Activated naive CD8-positive, alpha-beta T cell treated with anti-CD3 and anti-CD28 coated beads, Interleukin-2, amount 50 U/mL, for 16 hours (primary cell): ENCODE results near the gene HDAC4.

Experiments
- DNase-seq: peaks from one replicate; pipeline ENCODE4 v3.0.0-alpha.2; 2020; ENCODE audit warnings: low read depth, low spot score

Gene HDAC4

DNA sequence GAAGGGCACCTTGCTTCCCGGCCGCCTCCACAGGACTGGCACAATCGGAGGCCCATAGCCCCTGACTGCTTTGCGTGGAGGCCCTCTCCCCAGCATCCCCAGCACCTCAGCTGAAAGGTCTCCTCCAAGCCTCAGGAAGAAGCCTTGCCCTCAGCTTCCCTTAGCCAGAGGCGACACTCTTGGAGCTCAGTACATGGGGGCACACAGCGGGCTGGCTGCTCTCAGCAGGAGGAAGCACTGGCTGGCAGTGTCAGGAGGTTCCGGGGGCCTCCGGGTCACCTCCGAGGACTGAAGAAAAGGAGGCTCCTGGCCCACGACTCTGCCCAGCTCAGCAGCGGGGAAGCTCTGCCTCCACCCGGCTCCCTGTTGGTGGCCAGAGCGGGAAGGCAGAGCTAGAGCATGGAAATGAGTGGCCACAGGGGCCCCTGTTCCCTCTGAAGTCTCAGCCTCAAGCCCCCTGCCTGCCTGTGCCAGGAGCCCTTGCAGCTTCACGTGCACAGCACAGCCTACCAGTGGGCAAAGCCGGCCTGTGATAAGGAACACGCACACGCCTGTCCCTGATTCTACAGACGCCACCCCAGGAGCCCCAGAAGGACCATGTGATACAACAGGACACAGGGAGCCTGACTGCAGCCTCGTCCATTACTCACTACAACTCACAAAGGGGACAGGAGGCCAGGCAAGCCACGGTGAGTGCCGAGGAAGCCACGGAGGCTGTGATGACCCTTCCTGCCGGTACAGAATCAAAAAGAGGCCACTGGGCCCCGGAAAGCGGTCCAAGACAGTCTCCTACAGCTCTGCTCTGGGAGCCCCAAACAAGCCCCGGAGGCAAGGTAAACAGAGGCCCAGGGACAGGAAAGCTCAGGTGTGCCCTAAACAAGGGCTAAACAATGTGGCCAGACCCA is 15.5 kb downstream of the HDAC4 start:
- no peak for DNase-seq

DNA sequence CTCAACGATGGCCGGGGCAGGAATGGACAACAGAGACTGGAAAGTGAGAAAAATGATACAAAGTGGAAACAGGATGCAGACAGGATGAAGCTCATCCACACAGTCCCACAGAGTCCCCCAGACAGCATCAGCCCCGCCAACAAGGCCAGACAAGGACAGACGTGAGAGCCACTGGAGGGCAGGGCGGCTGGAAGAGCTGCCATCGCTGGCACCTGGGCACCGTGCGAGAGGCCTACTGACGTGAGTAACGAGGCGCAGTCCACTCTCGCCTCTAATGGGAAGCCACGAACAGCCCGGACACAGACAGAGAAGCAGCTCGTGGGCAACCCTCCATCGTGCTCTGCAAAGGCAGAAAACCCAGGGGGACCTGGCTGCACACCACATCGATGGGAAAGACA is 17.1 kb downstream of the HDAC4 start:
- no peak for DNase-seq

DNA sequence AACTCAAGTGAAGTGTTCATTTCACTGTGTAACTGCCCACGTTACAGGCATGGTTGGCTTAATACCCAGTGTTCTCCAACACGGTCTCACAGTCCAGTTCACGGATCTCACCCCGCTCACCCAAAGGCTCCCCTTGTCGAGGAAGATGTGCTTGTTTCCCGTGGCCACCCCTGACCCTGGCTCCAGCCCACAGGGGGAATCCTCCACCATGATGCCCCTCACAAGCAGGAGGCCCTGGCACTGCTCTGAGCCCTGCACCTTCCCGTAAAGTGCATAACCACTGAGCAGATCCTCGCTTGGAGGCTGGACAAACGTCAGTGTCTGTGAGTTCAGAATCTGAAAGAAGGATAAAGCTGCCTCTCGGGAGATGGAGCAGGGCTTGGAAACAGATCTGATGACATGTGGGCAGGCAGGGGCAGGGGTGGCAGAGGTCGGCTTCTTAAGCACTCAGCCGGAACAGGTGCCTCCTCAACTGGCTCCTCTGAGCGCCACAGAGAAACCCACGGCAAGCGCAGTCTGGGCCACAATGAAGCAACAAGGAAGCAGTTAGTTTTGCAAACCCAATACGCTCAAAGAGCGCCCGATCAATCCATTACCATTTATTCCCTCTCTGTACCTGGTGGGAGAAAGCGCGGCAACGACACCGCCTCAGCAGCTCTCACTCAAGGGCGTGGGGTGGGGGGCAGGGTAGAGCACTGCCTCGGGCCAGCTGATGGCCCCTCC is 17.6 kb downstream of the HDAC4 start:
- no peak for DNase-seq

DNA sequence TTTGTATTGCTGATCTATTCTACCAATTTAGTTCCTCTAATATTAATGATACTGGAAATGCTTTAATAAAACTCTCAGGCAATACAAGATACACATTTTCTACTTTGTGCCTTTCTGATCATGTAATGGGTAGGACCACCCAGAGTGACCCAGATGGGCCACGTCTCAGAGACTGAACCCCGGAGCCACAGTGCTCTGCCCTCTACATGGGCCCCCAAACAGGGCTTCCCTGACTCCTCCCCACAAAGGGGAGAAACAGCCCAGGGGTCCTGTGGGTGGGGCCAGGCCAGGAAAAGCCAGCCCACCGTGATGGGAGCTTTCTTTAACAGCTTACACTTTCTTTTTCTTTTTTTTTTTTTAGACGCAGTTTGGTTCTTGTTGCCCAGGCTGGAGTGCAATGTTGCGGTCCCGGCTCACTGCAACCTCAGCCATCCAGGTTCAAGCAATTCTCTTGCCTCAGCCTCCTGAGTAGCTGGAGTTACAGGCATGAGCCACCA is 18.4 kb downstream of the HDAC4 start:
- DNase-seq, result no peak

DNA sequence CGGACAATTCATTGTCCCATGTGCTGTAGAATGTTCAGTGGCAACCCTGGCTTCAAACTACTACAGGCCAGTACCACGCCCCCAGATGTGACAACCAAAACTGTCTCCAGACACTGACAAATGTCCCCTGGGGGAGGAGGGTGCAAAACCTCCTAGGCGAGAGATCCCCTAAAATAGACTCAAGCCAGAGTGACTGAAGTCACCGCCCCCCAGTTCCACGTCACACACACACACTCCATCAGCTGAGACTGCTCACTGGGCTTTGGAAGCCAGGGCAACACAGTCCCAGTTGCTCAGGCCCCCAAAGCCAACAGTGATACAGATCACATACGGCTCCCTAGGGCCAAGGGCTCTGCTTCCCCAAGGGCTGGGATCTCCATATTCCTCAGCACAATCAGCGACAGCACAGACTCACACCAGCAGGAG is 19.1 kb downstream of the HDAC4 start:
- no peak for DNase-seq

DNA sequence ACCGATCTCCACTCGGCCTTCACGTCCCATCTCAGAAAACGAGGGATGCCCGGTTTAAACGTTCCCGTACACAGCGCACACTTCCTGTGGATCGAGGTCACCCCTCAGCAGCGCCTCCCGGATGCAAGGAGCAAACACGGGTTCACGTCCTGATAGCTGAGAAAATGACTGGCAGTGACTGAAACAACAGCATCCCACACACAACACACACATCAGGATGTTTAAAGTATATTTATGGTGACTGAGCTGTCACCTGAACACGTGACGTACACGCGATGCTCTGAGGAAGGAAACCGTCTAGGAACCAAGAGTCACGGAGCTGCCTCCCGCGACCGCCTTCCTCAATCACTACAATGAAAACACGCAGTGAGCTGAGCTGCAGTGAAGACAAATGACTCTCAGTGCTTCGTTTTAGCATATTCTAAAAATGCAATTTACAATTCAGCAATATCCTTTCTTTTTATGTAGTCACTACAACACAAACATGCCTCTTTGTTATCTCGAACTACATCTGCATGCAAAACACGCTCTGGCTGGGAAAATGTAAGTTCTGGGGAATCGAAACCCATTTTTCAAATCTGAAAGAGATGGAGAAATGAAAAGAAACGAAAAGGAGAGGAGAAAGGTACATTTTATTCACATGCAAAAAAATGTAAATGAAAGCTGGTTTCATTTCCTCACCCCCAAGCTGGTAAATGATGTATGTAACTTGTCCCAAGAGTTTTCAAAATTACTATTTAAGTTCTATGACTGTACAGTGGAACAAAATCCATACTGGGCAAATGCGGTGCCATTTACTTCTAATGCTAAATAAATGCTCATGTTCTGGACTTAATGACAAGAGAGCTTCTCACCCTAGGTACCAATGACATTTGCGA is 19.8 kb downstream of the HDAC4 start:
- peak; percentile 34 for DNase-seq

DNA sequence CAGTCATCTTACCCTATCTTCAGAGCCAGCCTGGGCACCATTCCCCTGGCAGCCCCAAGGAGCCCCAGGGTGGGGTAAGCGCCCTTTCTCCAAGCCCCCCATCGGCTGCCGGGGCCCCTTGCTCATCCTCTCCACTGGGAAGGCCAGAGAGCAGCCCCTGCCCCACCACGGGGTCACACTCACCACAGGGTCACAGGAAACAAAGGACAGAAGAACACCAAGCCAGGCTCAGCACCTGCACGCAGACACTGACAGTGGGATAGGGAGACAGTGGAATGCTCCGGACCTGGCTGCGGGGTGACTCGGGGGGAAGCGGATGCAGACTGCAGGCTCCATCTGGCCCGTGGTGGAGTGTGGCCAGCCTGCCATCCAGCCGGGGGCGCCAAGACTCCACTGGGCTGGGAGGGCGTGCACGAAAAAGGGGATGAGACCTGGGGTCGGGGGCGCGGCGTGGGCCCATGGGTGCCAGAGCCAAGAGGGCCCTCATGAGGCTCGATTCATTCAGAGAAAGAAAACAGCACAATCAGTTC is 21.1 kb downstream of the HDAC4 start:
- no peak for DNase-seq

DNA sequence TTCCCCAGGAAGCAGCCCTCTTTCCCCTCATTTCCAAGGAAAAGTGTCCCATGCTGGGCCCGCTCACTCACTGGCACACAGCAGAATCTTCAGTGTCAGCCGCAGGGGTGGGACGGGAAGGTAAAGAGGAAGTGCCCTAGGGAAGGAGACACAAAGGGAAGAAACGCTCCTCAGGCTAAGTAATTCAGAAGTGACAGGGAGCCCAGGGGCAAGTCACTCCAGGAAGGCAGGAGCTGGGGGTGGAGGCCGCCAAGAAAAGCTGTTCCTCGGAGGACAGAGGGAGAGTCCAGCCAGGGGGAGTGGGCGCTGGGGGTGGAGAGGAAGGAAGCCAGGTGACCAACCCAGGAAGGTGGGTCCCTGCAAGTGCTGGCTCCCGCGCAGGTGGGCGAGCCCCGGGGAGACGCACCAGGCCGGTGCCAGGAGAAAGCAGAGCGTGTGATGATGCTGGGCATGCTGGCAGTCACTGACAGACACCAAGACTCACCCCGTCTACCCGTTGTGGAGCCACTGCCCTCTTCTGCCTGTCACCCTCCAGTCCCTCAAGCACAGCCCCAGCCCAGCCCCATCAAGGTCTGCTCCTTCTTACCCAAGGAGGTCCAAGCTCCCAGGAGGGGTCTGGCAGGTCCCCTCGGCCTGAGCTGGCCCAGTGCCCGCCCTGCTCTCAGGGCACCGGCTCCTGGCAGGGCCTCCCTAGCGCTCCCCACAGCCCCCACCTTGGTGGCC is 21.7 kb downstream of the HDAC4 start:
- no peak for DNase-seq

DNA sequence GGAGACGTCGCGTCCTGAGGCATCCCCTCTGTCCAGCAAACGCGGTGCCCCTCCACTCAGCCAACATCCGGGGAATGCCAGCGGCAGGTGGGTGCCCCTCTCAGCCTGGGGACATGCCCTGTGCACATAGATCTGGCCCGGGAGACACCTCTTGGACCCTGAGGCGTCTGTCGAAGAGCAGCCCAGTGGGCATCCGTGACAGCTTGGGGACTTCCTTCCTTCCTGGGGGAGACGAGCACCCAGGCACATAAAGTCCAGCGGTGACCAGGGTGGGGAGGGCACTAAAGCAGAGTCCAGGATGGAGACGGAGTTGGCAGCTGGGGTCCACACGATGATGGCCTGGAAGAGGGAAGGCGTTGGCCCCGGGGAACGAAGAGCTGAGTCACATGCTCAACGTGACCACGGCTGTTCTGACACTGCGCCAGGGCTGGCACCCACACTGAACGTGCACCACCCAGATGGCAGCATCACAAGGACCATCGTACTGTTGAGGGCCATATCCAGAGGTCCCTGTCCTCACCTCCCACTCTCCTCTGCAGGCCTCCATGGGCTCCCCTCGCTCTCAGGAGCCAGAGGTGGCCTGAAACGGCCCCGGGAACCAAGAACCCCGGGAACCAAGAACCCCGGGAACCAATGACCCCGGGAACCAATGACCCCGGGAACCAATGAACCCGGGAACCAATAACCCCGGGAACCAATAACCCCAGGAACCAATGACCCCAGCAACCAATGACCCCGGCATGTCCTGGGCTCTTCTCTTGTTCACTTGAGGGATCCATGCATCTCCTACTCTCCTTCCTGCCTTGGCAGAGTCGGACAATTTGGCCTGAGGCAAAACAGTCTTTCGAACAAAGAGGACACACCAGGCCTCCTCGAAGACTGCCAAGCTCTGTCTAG is 22.6 kb downstream of the HDAC4 start:
- no peak for DNase-seq

DNA sequence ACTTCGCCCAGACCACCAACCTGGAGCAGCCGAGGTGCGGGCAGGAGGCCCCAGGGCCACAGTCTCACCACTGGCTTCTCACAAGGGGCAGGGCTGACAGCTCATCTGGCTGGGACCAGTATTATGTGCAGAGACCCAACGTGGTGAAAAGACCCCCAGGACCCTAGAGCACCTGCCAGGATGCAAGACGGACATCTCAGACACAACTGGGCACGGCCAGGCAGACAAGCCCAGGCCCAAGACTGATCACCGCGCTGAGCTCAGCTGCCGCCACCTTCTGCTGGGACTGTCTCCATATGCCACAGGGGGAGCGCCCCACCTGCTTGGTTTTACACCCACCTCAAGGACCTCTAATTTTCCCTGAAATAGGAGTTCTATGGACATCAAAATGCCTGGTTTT is 23.2 kb downstream of the HDAC4 start:
- DNase-seq, result no peak

DNA sequence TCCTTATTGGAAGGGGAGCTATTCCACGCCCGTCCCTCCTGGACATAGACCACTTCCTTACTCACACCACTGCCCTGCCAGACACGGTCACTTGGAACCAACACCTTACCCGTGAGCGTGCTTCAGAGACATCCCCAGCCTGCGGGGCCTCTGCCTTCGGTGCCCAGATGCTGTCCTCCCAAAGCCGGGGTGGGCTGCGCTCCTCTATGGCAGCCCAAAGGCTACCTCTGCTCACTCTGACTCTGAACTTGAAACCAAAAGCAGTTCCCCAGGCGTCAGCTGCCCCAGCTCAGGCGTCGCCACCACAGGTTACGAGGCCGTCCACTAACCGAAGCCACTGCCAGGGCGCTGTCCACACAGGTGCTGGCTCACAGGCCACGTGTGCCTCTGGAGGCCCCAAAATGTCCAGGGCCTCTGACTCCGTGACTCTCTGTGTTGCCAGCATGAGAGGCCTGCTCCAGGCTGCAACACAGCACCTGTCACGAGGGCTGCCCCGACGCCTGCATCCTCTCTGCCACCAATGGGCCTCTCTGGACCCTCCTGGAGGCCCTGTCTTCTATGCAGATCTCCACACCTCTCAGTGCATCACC is 23.8 kb downstream of the HDAC4 start:
- no peak for DNase-seq

DNA sequence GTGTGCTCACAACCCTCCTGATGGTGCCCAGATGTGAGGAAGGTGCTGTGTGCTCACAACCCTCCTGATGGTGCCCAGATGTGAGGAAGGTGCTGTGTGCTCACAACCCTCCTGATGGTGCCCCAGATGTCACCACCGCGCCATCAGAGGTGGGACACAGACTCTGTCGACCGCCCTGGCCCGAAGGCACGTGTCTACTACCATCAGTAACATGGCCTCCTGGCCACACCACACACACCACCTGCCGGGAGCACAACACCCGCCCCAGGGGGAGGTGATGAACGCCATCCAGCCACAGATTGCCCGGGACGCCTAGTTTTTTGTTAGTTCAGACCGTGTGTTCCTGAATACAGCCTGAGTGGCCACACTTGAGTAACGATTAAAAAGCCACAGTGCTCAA is 24.5 kb downstream of the HDAC4 start:
- no peak for DNase-seq

DNA sequence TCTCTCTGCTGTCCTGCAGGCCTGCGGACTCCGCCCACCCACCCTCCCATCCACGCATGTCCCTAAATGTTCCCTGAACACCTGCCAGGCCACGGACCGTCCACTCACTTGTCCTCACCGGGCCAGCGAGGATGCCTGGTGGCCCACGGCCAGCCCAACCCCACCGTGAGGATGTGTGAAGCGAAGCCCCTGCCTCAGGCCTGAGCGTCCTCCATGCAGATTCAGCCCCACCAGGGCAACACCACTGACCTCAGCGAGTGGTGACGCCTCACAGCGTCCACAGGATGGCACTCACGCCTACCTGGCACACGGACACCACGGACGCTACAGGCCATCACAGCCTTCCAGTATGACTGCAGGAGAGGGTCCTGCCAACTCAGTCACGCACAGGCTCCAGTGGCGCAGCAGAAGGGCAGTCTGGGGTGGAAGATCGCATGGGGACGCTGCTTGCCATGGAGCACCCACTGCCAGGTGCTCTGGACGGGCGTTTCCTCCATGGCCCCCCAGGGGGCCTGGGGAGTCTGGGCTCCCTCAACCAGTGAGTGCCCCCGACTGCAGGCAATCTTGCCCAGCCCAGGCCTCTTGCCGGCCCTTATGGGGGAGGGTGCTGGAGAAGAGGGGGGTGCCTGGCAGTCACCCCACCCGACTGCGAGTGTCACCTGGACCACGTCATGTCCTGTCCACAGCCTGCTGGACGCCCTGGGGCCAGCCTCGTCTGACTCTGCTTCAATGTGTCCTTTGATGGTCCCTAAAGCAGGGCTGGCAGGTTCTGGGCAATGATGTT is 25.4 kb downstream of the HDAC4 start:
- DNase-seq, result no peak

DNA sequence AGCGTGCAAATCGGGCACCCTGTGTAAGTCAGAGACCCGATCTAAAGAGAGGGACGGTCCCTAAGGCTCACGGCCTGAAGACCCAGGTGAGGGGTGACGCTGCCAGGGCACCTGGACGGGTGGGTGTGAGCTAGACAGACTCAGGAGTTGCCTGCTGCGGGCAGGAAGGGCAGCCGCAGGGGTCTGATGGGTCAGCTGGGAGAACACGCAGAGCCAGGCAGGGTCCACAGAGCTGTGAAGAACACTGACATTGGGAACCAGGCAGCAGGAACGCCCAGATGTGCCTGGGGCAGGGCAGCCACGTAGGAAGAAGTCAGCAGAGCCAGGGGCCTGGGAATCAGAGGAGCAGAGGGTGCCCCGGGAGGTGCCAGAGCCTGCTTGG is 25.9 kb downstream of the HDAC4 start:
- no peak for DNase-seq

DNA sequence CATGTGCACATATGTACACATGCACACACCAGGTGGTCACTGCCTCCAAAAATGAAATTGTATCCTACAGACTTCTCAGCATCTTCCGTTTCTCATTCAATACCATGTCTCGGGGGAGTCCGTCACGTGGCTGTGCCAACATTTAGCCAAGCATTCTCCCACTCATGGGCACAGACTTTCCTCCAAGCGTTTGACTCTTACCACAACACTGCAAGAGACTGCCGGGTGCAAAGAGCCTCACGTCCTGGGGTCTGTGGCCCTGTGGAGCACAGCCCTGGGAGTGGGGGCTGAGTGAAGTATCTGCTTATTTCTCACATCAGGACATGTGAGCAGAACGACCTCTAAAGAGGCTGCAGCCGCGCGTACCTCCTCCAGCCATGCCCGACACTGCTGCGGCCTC is 28.0 kb downstream of the HDAC4 start:
- no peak for DNase-seq

DNA sequence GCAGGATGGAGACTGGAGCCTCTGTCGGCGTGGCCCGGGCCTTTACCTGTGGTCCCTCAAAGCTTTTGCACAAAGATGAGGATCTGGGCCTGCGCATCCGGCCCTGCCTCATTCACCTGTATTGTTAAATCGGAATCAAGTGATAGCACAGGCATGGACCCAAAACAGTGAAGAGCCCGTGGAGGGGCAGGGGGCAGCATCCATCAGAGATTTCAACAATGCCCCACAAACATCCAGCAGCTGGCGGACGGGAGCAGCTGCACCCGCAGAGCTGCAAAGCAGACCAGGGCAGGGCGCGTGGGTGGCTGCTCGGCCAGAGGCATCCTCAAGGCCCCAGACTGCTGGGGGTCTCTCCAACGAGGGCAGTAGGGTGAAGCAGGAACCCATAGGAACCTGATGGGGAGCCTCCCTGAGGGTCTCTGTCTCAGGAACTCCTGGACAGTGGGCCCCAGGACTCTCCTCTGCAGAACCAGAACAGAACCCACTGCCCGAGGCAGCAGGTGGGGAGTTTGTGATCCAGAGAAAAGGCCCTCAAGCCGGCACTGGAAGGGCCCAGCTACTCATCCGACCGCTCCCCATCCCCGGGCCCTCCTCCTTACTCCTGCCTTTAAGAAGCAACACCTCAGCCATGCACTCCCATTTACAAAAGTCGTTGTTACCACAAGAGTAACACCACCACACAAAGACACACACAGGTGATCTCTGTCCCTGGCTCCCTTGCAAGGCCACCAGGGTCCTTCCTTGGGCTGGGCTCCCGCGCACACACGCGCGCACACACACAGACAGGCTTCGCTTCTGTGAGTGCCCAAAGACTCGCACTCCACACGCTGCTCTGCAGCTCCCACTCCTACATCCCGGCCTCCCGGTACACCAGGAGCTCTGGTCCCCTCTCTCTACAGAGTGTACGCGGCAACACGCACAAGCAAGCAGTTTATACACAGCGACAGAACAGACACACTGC is 28.8 kb downstream of the HDAC4 start:
- DNase-seq, result no peak

DNA sequence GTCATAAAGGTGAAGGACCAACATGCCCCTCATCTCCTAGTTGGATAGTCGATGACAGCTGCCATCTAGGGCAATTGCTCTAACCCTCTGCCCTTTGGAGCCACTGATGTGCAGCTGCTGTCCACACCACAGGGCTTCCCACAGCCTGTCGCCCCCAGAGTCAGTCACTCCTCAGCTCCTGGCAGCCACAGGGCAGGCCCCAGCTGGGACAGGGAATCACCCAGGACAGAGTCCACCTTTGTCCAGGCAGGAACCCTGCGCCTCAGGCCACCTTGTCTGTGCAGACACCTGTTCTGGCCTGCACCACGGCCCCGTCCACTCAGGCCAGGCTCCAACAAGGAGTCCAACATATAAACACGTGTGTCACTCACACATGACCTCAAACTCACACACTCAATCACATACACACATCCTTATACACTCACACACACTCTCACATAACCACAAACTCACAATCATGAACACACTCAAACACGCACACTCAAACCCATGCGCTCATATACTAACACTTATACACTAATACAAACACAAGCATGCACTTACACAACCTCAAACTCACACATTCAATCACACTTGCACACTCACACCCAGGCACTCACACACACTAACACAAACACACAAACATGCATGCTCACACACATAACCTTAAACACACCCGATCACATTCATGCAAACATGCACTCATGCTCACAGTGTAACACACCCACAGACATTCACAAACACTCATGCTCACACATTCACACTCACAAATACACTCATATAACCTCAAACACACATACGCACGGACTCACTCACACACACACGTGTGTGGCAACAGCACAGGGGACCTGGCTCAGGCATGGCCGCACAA is 29.7 kb downstream of the HDAC4 start:
- no peak for DNase-seq
